OCI-LY7 (cell line): ENCODE measurements around the gene CLSTN2.

ENCODE experiments used
- CTCF ChIP-seq: fragments of 200-600 bp; sonication (generic); conservative IDR thresholded peaks from 2 replicates; pipeline ENCODE4 v1.5.1; 2014; ENCODE audit warnings: mild to moderate bottlenecking, antibody characterized with exemption, low read length, moderate library complexity, mixed read lengths
- EZH2phosphoT487 ChIP-seq: fragments of 200-600 bp; sonication (generic); IDR thresholded peaks from 2 replicates; pipeline ENCODE4 v1.6.1; 2018; ENCODE audit warnings: low read depth, borderline replicate concordance, mild to moderate bottlenecking, mixed run types, antibody characterized with exemption, low read length, moderate library complexity, mixed read lengths

GRCh38 chr3:140010391-140010790, 75.4 kb downstream of the CLSTN2 start:
- TF ChIP-seq EZH2phosphoT487 (no peak), CTCF (no peak)
